NCI-H2227 (cell line): ENCODE results near the gene ZWILCH.
"Not testable (repeated sequence)": the region's sequence is repeated elsewhere in the genome, so short reads cannot be mapped to it uniquely, and the experiment has no call there.

Experiments
- DNase-seq: peaks from one replicate; lab custom pipeline; 2025; ENCODE audit not compliant: unreplicated experiment; lab: John Stamatoyannopoulos, UW

ZWILCH gene

GRCh38 chr15:66504563-66505429 lies at the start of gene ZWILCH, which contains the start of gene RPL4:
ZWILCH (plus strand) TSS chr15:66505326; CDS start chr15:66505339, 13 bp downstream.
RPL4 (minus strand) TSS chr15:66504855; CDS start chr15:66504790, 65 bp downstream.
- DNase-seq: peak; percentile 75

- no peak for DNase-seq
Observed at GRCh38 chr15:66456211-66456610, 48.9 kb upstream of the ZWILCH start.

GRCh38 chr15:66459818-66460615 lies 45.1 kb upstream of the ZWILCH start:
- no peak for DNase-seq

- DNase-seq: not testable (repeated sequence)
Observed at GRCh38 chr15:66461294-66461693, 43.8 kb upstream of the ZWILCH start.

GRCh38 chr15:66461917-66462316 lies 43.2 kb upstream of the ZWILCH start:
- DNase-seq: no peak

- DNase-seq: no peak
Observed at GRCh38 chr15:66462627-66463026, 42.5 kb upstream of the ZWILCH start.

- DNase-seq: not testable (repeated sequence)
Observed at GRCh38 chr15:66465294-66465693, 39.8 kb upstream of the ZWILCH start.

GRCh38 chr15:66467162-66468040 lies 37.7 kb upstream of the ZWILCH start:
- DNase-seq: not testable (repeated sequence)

GRCh38 chr15:66470825-66471224 lies 34.3 kb upstream of the ZWILCH start:
- DNase-seq: not testable (repeated sequence)

- DNase-seq: no peak
Observed at GRCh38 chr15:66472176-66472999, 32.7 kb upstream of the ZWILCH start.

- no peak for DNase-seq
Observed at GRCh38 chr15:66474135-66474534, 31.0 kb upstream of the ZWILCH start.

GRCh38 chr15:66474963-66475362 lies 30.2 kb upstream of the ZWILCH start:
- DNase-seq: no peak

GRCh38 chr15:66476535-66476934 lies 28.6 kb upstream of the ZWILCH start:
- no peak for DNase-seq

- no peak for DNase-seq
Observed at GRCh38 chr15:66477011-66477410, 28.1 kb upstream of the ZWILCH start.

- no peak for DNase-seq
Observed at GRCh38 chr15:66480267-66480666, 24.9 kb upstream of the ZWILCH start.

GRCh38 chr15:66481107-66481856 lies 23.8 kb upstream of the ZWILCH start:
- DNase-seq: no peak

- DNase-seq: no peak
Observed at GRCh38 chr15:66482539-66482938, 22.6 kb upstream of the ZWILCH start.

- no peak for DNase-seq
Observed at GRCh38 chr15:66483131-66483566, 22.0 kb upstream of the ZWILCH start.

GRCh38 chr15:66484539-66485112 lies 20.5 kb upstream of the ZWILCH start:
- no peak for DNase-seq
